Liver (tissue), 9 donors: Measurements from ENCODE around the gene BCAR3. TPM values are rescaled to one million over a fixed set of nuclear protein-coding genes. Genes with fewer than 3 reads are reported as not detected.

ENCODE experiments used
- DNase-seq: peaks from one replicate; pipeline ENCODE4 v3.0.0-alpha.2; 2017; ENCODE audit warnings: low spot score
- H3K27ac ChIP-seq, 2 donors: one replicate each; pipeline ENCODE4 v1.7.0; 2013; ENCODE audit warnings: inconsistent platforms in 2 of 2, low read length in 2 of 2, control low read depth in 1 of 2, low read depth in 1 of 2, mild to moderate bottlenecking in 1 of 2
- H3K27me3 ChIP-seq, 4 donors: one replicate each; pipeline versions ENCODE4 v1.6.1 to v1.7.0; 2013; ENCODE audit warnings: low read length in 3 of 4, inconsistent platforms in 1 of 4, mild to moderate bottlenecking in 1 of 4, moderate library complexity in 1 of 4; ENCODE audit not compliant: control insufficient read depth in 4 of 4, insufficient read depth in 4 of 4
- H3K36me3 ChIP-seq, 4 donors: one replicate each; pipeline versions ENCODE4 v1.6.1 to v1.7.0; 2013; ENCODE audit warnings: low read length in 3 of 4, mild to moderate bottlenecking in 3 of 4, low read depth in 1 of 4, moderate library complexity in 1 of 4; ENCODE audit not compliant: control insufficient read depth in 4 of 4, insufficient read depth in 3 of 4
- H3K4me1 ChIP-seq, 4 donors: one replicate each; pipeline versions ENCODE4 v1.6.1 to v1.7.0; 2013; ENCODE audit warnings: low read length in 3 of 4, mild to moderate bottlenecking in 3 of 4, moderate library complexity in 1 of 4; ENCODE audit not compliant: control insufficient read depth in 4 of 4, insufficient read depth in 4 of 4
- H3K4me3 ChIP-seq, 3 donors: one replicate each; pipeline versions ENCODE4 v1.6.1 to v1.7.0; 2013; ENCODE audit warnings: low read length in 3 of 3, control low read depth in 1 of 3, low read depth in 1 of 3, mild to moderate bottlenecking in 1 of 3
- H3K9ac ChIP-seq, 2 donors: one replicate each; pipeline ENCODE4 v1.7.0; 2013; ENCODE audit warnings: low read length in 2 of 2, mild to moderate bottlenecking in 2 of 2, moderate library complexity in 2 of 2, control low read depth in 1 of 2, low read depth in 1 of 2
- H3K9me3 ChIP-seq, 4 donors: one replicate each; pipeline versions ENCODE4 v1.6.1 to v1.7.0; 2013; ENCODE audit warnings: low read length in 3 of 4; ENCODE audit not compliant: control insufficient read depth in 4 of 4
- CTCF ChIP-seq: fragments of 150-350 bp; IDR thresholded peaks from 2 replicates; pipeline ENCODE4 v1.5.1; 2017; ENCODE audit warnings: improper control_type of control experiment, low read depth, low read length; ENCODE audit not compliant: missing input control
- EGR1 ChIP-seq, 2 donors: IDR thresholded peaks; 2 replicates each; pipeline ENCODE4 v1.6.1; 2016 to 2018; ENCODE audit warnings: antibody characterized with exemption in 2 of 2, low read depth in 2 of 2
- FOXA1 ChIP-seq: IDR thresholded peaks from 2 replicates; pipeline ENCODE4 v1.6.1; 2016; ENCODE audit warnings: antibody characterized with exemption
- FOXA2 ChIP-seq: IDR thresholded peaks from 2 replicates; pipeline ENCODE4 v1.6.1; 2016; ENCODE audit warnings: antibody characterized with exemption
- GABPA ChIP-seq, 2 donors: IDR thresholded peaks in 1 of 2; conservative IDR thresholded peaks in 1 of 2; 2 replicates each; pipeline ENCODE4 v1.6.1; 2016; ENCODE audit warnings: antibody characterized with exemption in 2 of 2, mild to moderate bottlenecking in 1 of 2, moderate library complexity in 1 of 2
- HNF4A ChIP-seq, 2 donors: conservative IDR thresholded peaks; 2 replicates each; pipeline ENCODE4 v1.6.1; 2016; ENCODE audit warnings: antibody characterized with exemption in 2 of 2, mild to moderate bottlenecking in 2 of 2
- HNF4G ChIP-seq: IDR thresholded peaks from 2 replicates; pipeline ENCODE4 v1.6.1; 2016; ENCODE audit warnings: antibody characterized with exemption
- JUND ChIP-seq, 2 donors: IDR thresholded peaks; 2 replicates each; pipeline ENCODE4 v1.6.1; 2016; ENCODE audit warnings: antibody characterized with exemption in 2 of 2
- MAX ChIP-seq: IDR thresholded peaks from 2 replicates; pipeline ENCODE4 v1.6.1; 2016; ENCODE audit warnings: antibody characterized with exemption
- NR2F2 ChIP-seq: IDR thresholded peaks from 2 replicates; pipeline ENCODE4 v1.6.1; 2016; ENCODE audit warnings: antibody characterized with exemption
- RAD21 ChIP-seq, 2 donors: IDR thresholded peaks; 2 replicates each; pipeline ENCODE4 v1.6.1; 2016; ENCODE audit warnings: antibody characterized with exemption in 2 of 2, mild to moderate bottlenecking in 2 of 2
- RXRA ChIP-seq, 2 donors: IDR thresholded peaks; 2 replicates each; pipeline ENCODE4 v1.6.1; 2017 to 2018; ENCODE audit warnings: antibody characterized with exemption in 2 of 2, mild to moderate bottlenecking in 1 of 2
- SP1 ChIP-seq: IDR thresholded peaks from 2 replicates; pipeline ENCODE4 v1.6.1; 2018; ENCODE audit warnings: antibody characterized with exemption, mild to moderate bottlenecking
- TAF1 ChIP-seq: conservative IDR thresholded peaks from 2 replicates; pipeline ENCODE4 v1.6.1; 2016; ENCODE audit warnings: antibody characterized with exemption, mild to moderate bottlenecking
- YY1 ChIP-seq: IDR thresholded peaks from 2 replicates; pipeline ENCODE4 v1.6.1; 2016; ENCODE audit warnings: antibody characterized with exemption, mild to moderate bottlenecking
- WGBS: extraction: QIAGEN DNeasy Blood & Tissue Kit; methylation state at CpG from one replicate; pipeline ENCODE4 v1.1.7; 2013; 5-methylcytosine and 5-hydroxymethylcytosine counted together
- polyA plus RNA-seq, 2 donors: library from polyadenylated mRNA; stranded (reverse) in 1 of 2; unstranded in 1 of 2; fragments of 200-250 nt in 1 of 2; fragments of >200 nt in 1 of 2; fragmentation: Nextera tagmentation in 1 of 2; extraction: Ambion mirVana in 1 of 2; gene quantifications; one replicate each; pipeline versions ENCODE4 v1.2.1 to v1.2.3, GENCODE V29; 2013 to 2015
- total RNA-seq, 2 donors: library from RNA; depleted of rRNA; stranded (reverse); fragments of >200 nt; gene quantifications; one replicate each; pipeline ENCODE4 v1.2.3, GENCODE V29; 2014
- TF ChIP-seq, protein P1 (sequence below): IDR thresholded peaks from 2 replicates; pipeline ENCODE4 v1.6.1; 2016; ENCODE audit warnings: antibody characterized with exemption
- TF ChIP-seq, protein P2 (sequence below): IDR thresholded peaks from 2 replicates; pipeline ENCODE4 v1.6.1; 2016; ENCODE audit warnings: antibody characterized with exemption, mild to moderate bottlenecking
- TF ChIP-seq, protein P3 (sequence below): IDR thresholded peaks from 2 replicates; pipeline ENCODE4 v1.6.1; 2016; ENCODE audit warnings: antibody characterized with exemption
- donor health status: healthy.
- donor health status: healthy.
- donor health status: healthy.
- donor health status: healthy.
- donor health status: healthy.

Gene BCAR3
- total and polyA plus RNA-seq, 4 donors: 2.8 to 10.3 (median 7.7) TPM

DNA sequence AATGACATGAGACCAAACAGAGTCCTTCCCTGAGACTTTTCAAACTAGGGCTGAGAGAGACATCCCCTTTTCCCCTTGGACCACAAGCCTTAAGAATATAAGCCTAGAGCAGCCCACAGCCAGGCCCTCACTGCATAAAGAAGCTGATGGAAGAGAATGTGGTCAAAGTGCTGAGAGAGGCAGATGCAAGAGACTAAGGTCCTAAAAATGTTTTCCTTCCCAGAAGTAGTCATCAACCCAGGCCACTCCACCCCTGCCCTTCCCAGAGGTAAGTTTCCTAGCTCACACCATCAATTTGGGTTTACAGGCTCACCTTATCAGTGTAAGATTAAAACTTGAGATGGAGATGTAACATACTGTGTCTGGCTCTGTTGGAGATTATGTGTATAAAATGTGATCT is 58.2 kb downstream of the BCAR3 start (continued):
- TF ChIP-seq, protein P1, sequence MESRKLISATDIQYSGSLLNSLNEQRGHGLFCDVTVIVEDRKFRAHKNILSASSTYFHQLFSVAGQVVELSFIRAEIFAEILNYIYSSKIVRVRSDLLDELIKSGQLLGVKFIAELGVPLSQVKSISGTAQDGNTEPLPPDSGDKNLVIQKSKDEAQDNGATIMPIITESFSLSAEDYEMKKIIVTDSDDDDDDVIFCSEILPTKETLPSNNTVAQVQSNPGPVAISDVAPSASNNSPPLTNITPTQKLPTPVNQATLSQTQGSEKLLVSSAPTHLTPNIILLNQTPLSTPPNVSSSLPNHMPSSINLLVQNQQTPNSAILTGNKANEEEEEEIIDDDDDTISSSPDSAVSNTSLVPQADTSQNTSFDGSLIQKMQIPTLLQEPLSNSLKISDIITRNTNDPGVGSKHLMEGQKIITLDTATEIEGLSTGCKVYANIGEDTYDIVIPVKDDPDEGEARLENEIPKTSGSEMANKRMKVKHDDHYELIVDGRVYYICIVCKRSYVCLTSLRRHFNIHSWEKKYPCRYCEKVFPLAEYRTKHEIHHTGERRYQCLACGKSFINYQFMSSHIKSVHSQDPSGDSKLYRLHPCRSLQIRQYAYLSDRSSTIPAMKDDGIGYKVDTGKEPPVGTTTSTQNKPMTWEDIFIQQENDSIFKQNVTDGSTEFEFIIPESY: no peak
- TF ChIP-seq SP1 (no peak), JUND (IDR thresholded peaks at IDR 0.05) (no peak), NR2F2 (no peak), MAX (no peak), RAD21 (IDR thresholded peaks at IDR 0.05) (no peak)

DNA sequence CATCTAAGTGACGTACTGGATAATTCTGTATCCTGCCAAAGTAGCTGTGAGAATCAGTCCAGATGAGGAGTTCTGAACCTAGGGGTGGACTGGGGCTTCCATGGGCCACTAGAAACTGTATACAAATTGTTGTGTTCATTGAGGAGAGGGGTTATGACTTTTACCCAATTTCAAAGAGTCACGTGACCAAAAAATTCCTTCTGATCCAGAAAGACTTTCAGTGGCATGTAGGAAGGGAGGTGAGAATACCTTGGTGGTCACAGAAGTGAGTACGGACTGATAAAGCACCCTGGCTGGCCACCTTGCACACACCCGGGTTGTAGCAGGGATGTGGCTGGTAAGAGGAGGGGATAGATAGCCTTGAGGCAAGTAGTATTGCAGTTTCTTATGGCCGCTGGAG is 60.4 kb downstream of the BCAR3 start:
- no peaks in the 10 kb centered on the region for H3K9me3 ChIP-seq
- peaks cover 16 to 39% (median 32%) of the 10 kb centered on the region in 4 donors for H3K4me1 ChIP-seq
- H3K27me3 ChIP-seq: no peaks in the 10 kb centered on the region
- no peak overlapping the region for H3K9ac ChIP-seq
- no peaks in the 10 kb centered on the region for H3K36me3 ChIP-seq
- H3K4me3 ChIP-seq: no peak overlapping the region
- WGBS: 96% methylated on average over 5 of the region's 5 CpGs
- TF ChIP-seq FOXA2: no peak
- TF ChIP-seq MAX: no peak
- TF ChIP-seq, protein P2, sequence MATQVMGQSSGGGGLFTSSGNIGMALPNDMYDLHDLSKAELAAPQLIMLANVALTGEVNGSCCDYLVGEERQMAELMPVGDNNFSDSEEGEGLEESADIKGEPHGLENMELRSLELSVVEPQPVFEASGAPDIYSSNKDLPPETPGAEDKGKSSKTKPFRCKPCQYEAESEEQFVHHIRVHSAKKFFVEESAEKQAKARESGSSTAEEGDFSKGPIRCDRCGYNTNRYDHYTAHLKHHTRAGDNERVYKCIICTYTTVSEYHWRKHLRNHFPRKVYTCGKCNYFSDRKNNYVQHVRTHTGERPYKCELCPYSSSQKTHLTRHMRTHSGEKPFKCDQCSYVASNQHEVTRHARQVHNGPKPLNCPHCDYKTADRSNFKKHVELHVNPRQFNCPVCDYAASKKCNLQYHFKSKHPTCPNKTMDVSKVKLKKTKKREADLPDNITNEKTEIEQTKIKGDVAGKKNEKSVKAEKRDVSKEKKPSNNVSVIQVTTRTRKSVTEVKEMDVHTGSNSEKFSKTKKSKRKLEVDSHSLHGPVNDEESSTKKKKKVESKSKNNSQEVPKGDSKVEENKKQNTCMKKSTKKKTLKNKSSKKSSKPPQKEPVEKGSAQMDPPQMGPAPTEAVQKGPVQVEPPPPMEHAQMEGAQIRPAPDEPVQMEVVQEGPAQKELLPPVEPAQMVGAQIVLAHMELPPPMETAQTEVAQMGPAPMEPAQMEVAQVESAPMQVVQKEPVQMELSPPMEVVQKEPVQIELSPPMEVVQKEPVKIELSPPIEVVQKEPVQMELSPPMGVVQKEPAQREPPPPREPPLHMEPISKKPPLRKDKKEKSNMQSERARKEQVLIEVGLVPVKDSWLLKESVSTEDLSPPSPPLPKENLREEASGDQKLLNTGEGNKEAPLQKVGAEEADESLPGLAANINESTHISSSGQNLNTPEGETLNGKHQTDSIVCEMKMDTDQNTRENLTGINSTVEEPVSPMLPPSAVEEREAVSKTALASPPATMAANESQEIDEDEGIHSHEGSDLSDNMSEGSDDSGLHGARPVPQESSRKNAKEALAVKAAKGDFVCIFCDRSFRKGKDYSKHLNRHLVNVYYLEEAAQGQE: no peak
- no peak for TF ChIP-seq YY1
- no peak for TF ChIP-seq RXRA (IDR thresholded peaks at IDR 0.05)
- no peak for TF ChIP-seq HNF4G
- TF ChIP-seq HNF4A (conservative IDR thresholded peaks at IDR 0.05): no peak
- TF ChIP-seq, protein P3, sequence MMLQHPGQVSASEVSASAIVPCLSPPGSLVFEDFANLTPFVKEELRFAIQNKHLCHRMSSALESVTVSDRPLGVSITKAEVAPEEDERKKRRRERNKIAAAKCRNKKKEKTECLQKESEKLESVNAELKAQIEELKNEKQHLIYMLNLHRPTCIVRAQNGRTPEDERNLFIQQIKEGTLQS: no peak
- TF ChIP-seq RAD21 (IDR thresholded peaks at IDR 0.05): no peak
- TF ChIP-seq FOXA1: no peak
- no peak for TF ChIP-seq TAF1
- TF ChIP-seq JUND (IDR thresholded peaks at IDR 0.05): no peak
- TF ChIP-seq, protein P1: no peak
- no peak for TF ChIP-seq SP1
- no peak for TF ChIP-seq GABPA (IDR thresholded peaks at IDR 0.05 in 1 of 2, conservative IDR thresholded peaks at IDR 0.05 in 1 of 2)
- TF ChIP-seq EGR1 (IDR thresholded peaks at IDR 0.05; ENCODE audit: low read depth in 2 of 2): no peak
- TF ChIP-seq NR2F2: no peak
- TF ChIP-seq CTCF: no peak
- no peak for DNase-seq
- no peak overlapping the region for H3K27ac ChIP-seq
